HG03469 (cell line): ENCODE results near the gene MAGI2.

Source experiments
- ATAC-seq: cut with Tn5 transposase; IDR thresholded peaks from one replicate; pipeline ENCODE4 v1.9.1; 2021; ENCODE audit warnings: mild to moderate bottlenecking, moderate library complexity, moderate number of reproducible peaks; ENCODE audit not compliant: unreplicated experiment

The MAGI2 gene

GRCh38 chr7:78172933-78173591 lies 1280.4 kb downstream of the MAGI2 start:
- no peak for ATAC-seq

GRCh38 chr7:78172267-78172757 lies 1281.2 kb downstream of the MAGI2 start:
- ATAC-seq: no peak

- no peak for ATAC-seq
Measured at GRCh38 chr7:78171398-78171797, 1282.1 kb downstream of the MAGI2 start.

GRCh38 chr7:78170815-78171214 lies 1282.7 kb downstream of the MAGI2 start:
- no peak for ATAC-seq

GRCh38 chr7:78169992-78170391 lies 1283.5 kb downstream of the MAGI2 start:
- ATAC-seq: no peak

GRCh38 chr7:78168865-78169264 lies 1284.6 kb downstream of the MAGI2 start:
- no peak for ATAC-seq

GRCh38 chr7:78167860-78168259 lies 1285.6 kb downstream of the MAGI2 start:
- no peak for ATAC-seq

- ATAC-seq: no peak
Measured at GRCh38 chr7:78165854-78166253, 1287.6 kb downstream of the MAGI2 start.

- no peak for ATAC-seq
Measured at GRCh38 chr7:78165454-78165853, 1288.0 kb downstream of the MAGI2 start.

- ATAC-seq: no peak
Measured at GRCh38 chr7:78164459-78164858, 1289.0 kb downstream of the MAGI2 start.

- ATAC-seq: no peak
Measured at GRCh38 chr7:78161781-78162180, 1291.7 kb downstream of the MAGI2 start.

- no peak for ATAC-seq
Measured at GRCh38 chr7:78159545-78159944, 1293.9 kb downstream of the MAGI2 start.

GRCh38 chr7:78153285-78153684 lies 1300.2 kb downstream of the MAGI2 start:
- no peak for ATAC-seq

GRCh38 chr7:78151229-78151628 lies 1302.2 kb downstream of the MAGI2 start:
- ATAC-seq: no peak

GRCh38 chr7:78149787-78150186 lies 1303.7 kb downstream of the MAGI2 start:
- no peak for ATAC-seq

- ATAC-seq: no peak
Measured at GRCh38 chr7:78148166-78148894, 1305.1 kb downstream of the MAGI2 start.

GRCh38 chr7:78146546-78146945 lies 1306.9 kb downstream of the MAGI2 start:
- ATAC-seq: no peak

- ATAC-seq: no peak
Measured at GRCh38 chr7:78143661-78144060, 1309.8 kb downstream of the MAGI2 start.

- ATAC-seq: no peak
Measured at GRCh38 chr7:78141522-78142281, 1311.8 kb downstream of the MAGI2 start.

- no peak for ATAC-seq
Measured at GRCh38 chr7:78140109-78140508, 1313.4 kb downstream of the MAGI2 start.

GRCh38 chr7:78139335-78139734 lies 1314.1 kb downstream of the MAGI2 start:
- ATAC-seq: no peak

GRCh38 chr7:78134774-78135173 lies 1318.7 kb downstream of the MAGI2 start:
- ATAC-seq: no peak
